HK-2 (cell line): ENCODE results near the gene PTGER1.
"Not testable (repeated sequence)": the region's sequence is repeated elsewhere in the genome, so short reads cannot be mapped to it uniquely, and the experiment has no call there.

Source experiments
- DNase-seq: peaks from one replicate; pipeline ENCODE4 v3.0.0-alpha.2; 2018; ENCODE audit not compliant: unreplicated experiment

The PTGER1 gene

GRCh38 chr19:14474827-14475226 lies 327 bp downstream of the PTGER1 start:
- peak; percentile 32 for DNase-seq

- peak; percentile 45 for DNase-seq
Observed at GRCh38 chr19:14473978-14474578, 1.1 kb downstream of the PTGER1 start.

GRCh38 chr19:14473073-14473977 lies 1.8 kb downstream of the PTGER1 start:
- DNase-seq: no peak

GRCh38 chr19:14472202-14472938 lies 2.8 kb downstream of the PTGER1 start:
- no peak for DNase-seq

- no peak for DNase-seq
Observed at GRCh38 chr19:14471436-14472187, 3.5 kb downstream of the PTGER1 start.

- no peak for DNase-seq
Observed at GRCh38 chr19:14470031-14470876, 4.9 kb downstream of the PTGER1 start.

GRCh38 chr19:14467816-14468215 lies 7.3 kb downstream of the PTGER1 start:
- DNase-seq: no peak

- no peak for DNase-seq
Observed at GRCh38 chr19:14467391-14467790, 7.8 kb downstream of the PTGER1 start.

- no peak for DNase-seq
Observed at GRCh38 chr19:14463747-14464146, 11.4 kb downstream of the PTGER1 start.

GRCh38 chr19:14462401-14462800 lies 12.8 kb downstream of the PTGER1 start:
- not testable (repeated sequence) for DNase-seq

GRCh38 chr19:14460935-14461334 lies 14.2 kb downstream of the PTGER1 start:
- DNase-seq: no peak

- DNase-seq: no peak
Observed at GRCh38 chr19:14459703-14460102, 15.5 kb downstream of the PTGER1 start.

- not testable (repeated sequence) for DNase-seq
Observed at GRCh38 chr19:14452303-14452702, 22.9 kb downstream of the PTGER1 start.

- no peak for DNase-seq
Observed at GRCh38 chr19:14450876-14451275, 24.3 kb downstream of the PTGER1 start.

GRCh38 chr19:14450168-14450874 lies 24.8 kb downstream of the PTGER1 start:
- DNase-seq: peak; percentile 38

GRCh38 chr19:14449321-14449720 lies 25.8 kb downstream of the PTGER1 start:
- no peak for DNase-seq

- DNase-seq: no peak
Observed at GRCh38 chr19:14446336-14447036, 28.7 kb downstream of the PTGER1 start.

- no peak for DNase-seq
Observed at GRCh38 chr19:14443632-14444216, 31.4 kb downstream of the PTGER1 start.
